Tibial artery (tissue), 4 donors: ENCODE measurements around the gene FEV.

Experiments used
- DNase-seq, 2 donors: peaks; one replicate each; pipeline ENCODE4 v3.0.0-alpha.2; 2019
- H3K27ac ChIP-seq, 2 donors: fragments of 200-600 bp; sonication (generic) in 1 of 2; 1 replicate in 1 of 2; 2 replicates in 1 of 2; pipeline ENCODE4 v1.5.1; 2018 to 2019; ENCODE audit warnings: mild to moderate bottlenecking in 1 of 2
- H3K27me3 ChIP-seq, 2 donors: fragments of 200-600 bp; sonication (generic) in 1 of 2; one replicate each; pipeline versions ENCODE4 v1.5.1 to v1.6.0; 2016 to 2019
- H3K36me3 ChIP-seq, 3 donors: fragments of 200-600 bp; sonication (generic) in 2 of 3; one replicate each; pipeline ENCODE4 v1.5.1; 2016 to 2019; ENCODE audit warnings: mild to moderate bottlenecking in 2 of 3
- H3K4me1 ChIP-seq, 4 donors: fragments of 200-600 bp; sonication (generic) in 2 of 4; 1 replicate in 3 of 4; 2 replicates in 1 of 4; pipeline ENCODE4 v1.5.1; 2016 to 2019
- H3K4me3 ChIP-seq, 2 donors: fragments of 200-600 bp; sonication (generic) in 1 of 2; 1 replicate in 1 of 2; 2 replicates in 1 of 2; pipeline ENCODE4 v1.5.1; 2018 to 2019; ENCODE audit warnings: mild to moderate bottlenecking in 2 of 2
- H3K9me3 ChIP-seq, 3 donors: fragments of 200-600 bp; sonication (generic) in 1 of 3; one replicate each; pipeline ENCODE4 v1.5.1; 2016 to 2019
- CTCF ChIP-seq, 2 experiments: fragments of 200-600 bp in 1 of 2; fragments of 450-650 bp in 1 of 2; IDR thresholded peaks; one replicate each; pipeline ENCODE4 v1.5.1; 2017 to 2019; ENCODE audit warnings: antibody characterized with exemption in 2 of 2, mild to moderate bottlenecking in 1 of 2, moderate library complexity in 1 of 2
- intact Hi-C: fragments of 100-400 bp; cut with DNase I; formaldehyde crosslinking; loops from one replicate; pipeline ENCODE4 v1.15.0; 2023; ENCODE audit warnings: low total_unique reads

The FEV gene

DNA sequence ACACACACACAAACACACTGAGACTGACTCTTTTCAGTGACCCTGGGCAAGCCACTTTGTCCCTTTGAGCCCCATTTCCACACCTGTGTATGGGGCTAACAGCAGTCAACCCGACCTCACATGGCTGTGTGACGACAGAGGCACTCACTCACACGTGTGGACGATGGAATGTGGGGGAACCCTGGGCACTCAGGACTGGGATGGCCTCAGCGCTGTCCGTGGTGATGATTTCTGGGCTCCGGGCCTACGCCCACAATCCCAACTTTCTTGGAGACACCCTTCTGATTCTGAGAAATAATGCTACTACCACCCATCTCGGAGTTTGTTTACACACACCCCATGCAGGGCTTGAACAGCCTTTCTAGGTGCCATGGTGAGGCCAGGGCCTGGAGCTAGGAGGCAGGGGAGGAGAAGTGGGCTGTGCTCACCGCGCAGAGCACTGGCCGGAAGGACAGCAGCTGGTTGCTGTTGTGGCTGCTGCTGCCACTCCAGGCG, 6.7 kb upstream of the FEV start:
- DNase-seq: no peak
- no peaks in the 10 kb centered on the region for H3K9me3 ChIP-seq
- no peak overlapping the region for H3K27ac ChIP-seq
- H3K4me1 ChIP-seq: peaks cover 0 to 35% (median 29%) of the 10 kb centered on the region in 4 donors
- TF ChIP-seq CTCF (IDR thresholded peaks at IDR 0.05): no peak
- no peaks in the 10 kb centered on the region for H3K36me3 ChIP-seq
- no peak overlapping the region for H3K4me3 ChIP-seq
- H3K27me3 ChIP-seq: peaks cover 14 to 100% of the 10 kb centered on the region in 2 donors
- intact Hi-C loops: no loop called here

DNA sequence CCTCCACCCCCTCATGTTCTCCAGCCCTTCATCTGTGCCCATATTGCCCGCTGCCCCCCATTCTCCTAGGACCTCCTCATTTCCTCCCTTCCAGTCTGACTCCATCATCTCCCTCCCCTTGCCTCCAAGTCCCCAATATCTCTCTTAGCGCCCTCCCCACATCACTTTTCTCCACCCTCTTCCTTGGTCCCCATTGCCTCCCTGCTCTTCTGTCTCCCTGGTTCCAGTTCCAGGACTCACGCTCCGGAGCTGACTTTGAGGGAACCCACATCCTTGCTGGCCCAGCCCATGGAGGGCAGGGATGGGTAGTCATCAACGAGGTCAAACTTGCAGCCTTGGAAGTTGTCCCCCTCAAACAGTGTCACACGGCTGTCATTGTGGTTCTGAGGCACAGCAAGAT, 5.6 kb upstream of the FEV start:
- Histone ChIP-seq H3K27me3 (peaks cover 12 to 100% of the 10 kb centered on the region in 2 donors), H3K4me3 (no peak overlapping the region), H3K36me3 (no peaks in the 10 kb centered on the region), H3K9me3 (no peaks in the 10 kb centered on the region), H3K27ac (no peak overlapping the region), H3K4me1 (peaks cover 0 to 26% (median 21%) of the 10 kb centered on the region in 4 donors)
- no peak for DNase-seq
- TF ChIP-seq CTCF (IDR thresholded peaks at IDR 0.05): no peak
- intact Hi-C loops: no loop called here

- no peak for TF ChIP-seq CTCF (IDR thresholded peaks at IDR 0.05)
- Histone ChIP-seq H3K4me3 (no peak overlapping the region), H3K27me3 (peaks cover 11 to 100% of the 10 kb centered on the region in 2 donors), H3K4me1 (peaks cover 0 to 26% (median 25%) of the 10 kb centered on the region in 4 donors), H3K27ac (no peak overlapping the region), H3K9me3 (no peaks in the 10 kb centered on the region), H3K36me3 (no peaks in the 10 kb centered on the region)
- intact Hi-C loops: no loop called here
- no peak for DNase-seq
Observed at GRCh38 chr2:218990052-218990451, 5.1 kb upstream of the FEV start.

- DNase-seq: no peak
- H3K27me3 ChIP-seq: peaks cover 6 to 100% of the 10 kb centered on the region in 2 donors
- H3K9me3 ChIP-seq: no peaks in the 10 kb centered on the region
- TF ChIP-seq CTCF (IDR thresholded peaks at IDR 0.05): no peak
- intact Hi-C loops: no loop called here
- peaks cover 0 to 34% (median 32%) of the 10 kb centered on the region in 4 donors for H3K4me1 ChIP-seq
- H3K4me3 ChIP-seq: no peak overlapping the region
- H3K27ac ChIP-seq: no peak overlapping the region
- no peaks in the 10 kb centered on the region for H3K36me3 ChIP-seq
Observed at GRCh38 chr2:218988650-218989049, 3.7 kb upstream of the FEV start.

DNA sequence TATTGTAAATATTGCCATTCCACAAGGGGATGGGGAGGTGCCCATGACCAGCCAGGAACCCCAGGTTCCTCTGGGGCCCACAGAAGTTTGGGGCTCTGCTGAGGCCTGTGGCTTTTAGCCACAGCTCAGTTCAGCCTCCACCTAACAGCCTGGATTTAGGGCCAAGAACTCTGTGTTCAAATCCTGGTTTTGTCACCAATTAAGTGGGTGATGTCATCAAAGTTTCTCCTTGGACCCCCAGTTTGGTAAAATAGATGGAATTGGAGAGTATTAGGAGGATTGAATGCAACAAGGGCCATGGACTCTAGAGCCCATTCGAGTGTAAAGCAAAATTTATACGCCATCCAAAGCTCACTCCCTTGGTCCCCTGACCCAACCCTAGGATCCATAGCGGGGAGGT, 3.2 kb upstream of the FEV start:
- no peak for TF ChIP-seq CTCF (IDR thresholded peaks at IDR 0.05)
- Histone ChIP-seq H3K27ac (no peak overlapping the region), H3K4me3 (no peak overlapping the region), H3K36me3 (no peaks in the 10 kb centered on the region), H3K4me1 (peaks cover 0 to 30% (median 27%) of the 10 kb centered on the region in 4 donors), H3K9me3 (no peaks in the 10 kb centered on the region), H3K27me3 (peaks cover 4 to 100% of the 10 kb centered on the region in 2 donors)
- no peak for DNase-seq
- intact Hi-C loops: no loop called here
